Left ventricle myocardium inferior (tissue), 1 donor: ENCODE results near the gene MTCL1. TPM values are rescaled to one million over a fixed set of nuclear protein-coding genes. Genes with fewer than 3 reads are reported as not detected.

Experiments
- DNase-seq: peaks from one replicate; pipeline ENCODE4 v3.0.0-alpha.2; 2020
- H3K27ac ChIP-seq: fragments of 200-600 bp; replicated peaks from 2 replicates; pipeline ENCODE4 v1.8.0; 2021
- H3K27me3 ChIP-seq: fragments of 200-600 bp; 2 replicates; pipeline ENCODE4 v1.8.0; 2021; ENCODE audit warnings: low read depth
- H3K36me3 ChIP-seq: fragments of 200-600 bp; 2 replicates; pipeline ENCODE4 v1.8.0; 2021
- H3K4me1 ChIP-seq: fragments of 200-600 bp; 2 replicates; pipeline ENCODE4 v1.8.0; 2021
- H3K4me3 ChIP-seq: fragments of 200-600 bp; 2 replicates; pipeline ENCODE4 v1.8.0; 2021; ENCODE audit warnings: mild to moderate bottlenecking, moderate library complexity
- H3K9me3 ChIP-seq: fragments of 200-600 bp; replicated peaks from 2 replicates; pipeline ENCODE4 v1.8.0; 2021
- CTCF ChIP-seq: fragments of 200-600 bp; IDR thresholded peaks from 2 replicates; pipeline ENCODE4 v1.8.0; 2021; ENCODE audit warnings: antibody characterized with exemption, mild to moderate bottlenecking, borderline replicate concordance
- intact Hi-C: fragments of 100-400 bp; cut with micrococcal nuclease; formaldehyde crosslinking; loops from one replicate; pipeline ENCODE4 v1.11.0; 2022
- long read RNA-seq: library from polyadenylated mRNA; unstranded; transcript quantifications from one replicate; pipeline ENCODE4 v2.0.0, GENCODE V29; 2021
- total RNA-seq: library from RNA; stranded (reverse); fragmentation: NEBNext Ultra II Directional; extraction: Animal tissue kit (Norgen Biotek cat#: 25700); gene quantifications from one replicate; pipeline ENCODE4 v1.2.1, GENCODE V29; 2021
- donor health status: DM: no; HTN: yes; CAD: no; lungs with severe emphysema.

The MTCL1 gene
- total RNA-seq, result 9.1 TPM
- long read RNA-seq, partial matches to known transcripts, result 7 of 15 reads
- long read RNA-seq, other reads (novel, unspliced or antisense), result 8 of 15 reads

GRCh38 chr18:8705238-8705960 is at the start of gene MTCL1:
Gene MTCL1 (plus strand): TSS chr18:8705556. CDS start chr18:8705661, 105 bp downstream.
- peak within 1 kb of the TSS; percentile 92 for H3K27ac ChIP-seq
- no peaks in the 10 kb centered on the region for H3K9me3 ChIP-seq
- no peaks in the 10 kb centered on the region for H3K36me3 ChIP-seq
- H3K4me1 ChIP-seq, result peaks cover 35% of the 10 kb centered on the region
- peaks cover 15% of the 10 kb centered on the region for H3K27me3 ChIP-seq
- no peak for TF ChIP-seq CTCF
- intact Hi-C loops, result no loop called here
- peak; percentile 25 for DNase-seq
- H3K4me3 ChIP-seq, result peak within 1 kb of the TSS; percentile 74

- no peak for TF ChIP-seq CTCF
- Histone ChIP-seq H3K9me3 (no peaks in the 10 kb centered on the region), H3K4me3 (no peak overlapping the region), H3K4me1 (peaks cover 6% of the 10 kb centered on the region), H3K36me3 (no peaks in the 10 kb centered on the region), H3K27ac (no peak overlapping the region), H3K27me3 (peaks cover 17% of the 10 kb centered on the region)
- no peak for DNase-seq
- intact Hi-C loops, result no loop called here
Observed at GRCh38 chr18:8656232-8656631, 49.1 kb upstream of the MTCL1 start.

GRCh38 chr18:8657050-8657820 is 48.1 kb upstream of the MTCL1 start:
- intact Hi-C loops, result no loop called here
- DNase-seq, result no peak

GRCh38 chr18:8657873-8658470 is 47.4 kb upstream of the MTCL1 start:
- no peak for TF ChIP-seq CTCF

More at GRCh38 chr18:8657050-8657820, 48.1 kb upstream of the MTCL1 start:
- no peak for TF ChIP-seq CTCF
- no peak overlapping the region for H3K4me3 ChIP-seq
- peaks cover 6% of the 10 kb centered on the region for H3K4me1 ChIP-seq
- H3K27ac ChIP-seq, result no peak overlapping the region
- peaks cover 25% of the 10 kb centered on the region for H3K27me3 ChIP-seq
- no peaks in the 10 kb centered on the region for H3K9me3 ChIP-seq
- no peaks in the 10 kb centered on the region for H3K36me3 ChIP-seq

GRCh38 chr18:8658858-8659485 is 46.4 kb upstream of the MTCL1 start:
- H3K27ac ChIP-seq, result no peak overlapping the region
- peaks cover 33% of the 10 kb centered on the region for H3K27me3 ChIP-seq
- intact Hi-C loops, result no loop called here
- H3K36me3 ChIP-seq, result no peaks in the 10 kb centered on the region
- TF ChIP-seq CTCF, result no peak
- H3K4me1 ChIP-seq, result peaks cover 4% of the 10 kb centered on the region
- H3K4me3 ChIP-seq, result no peak overlapping the region
- no peak for DNase-seq
- no peaks in the 10 kb centered on the region for H3K9me3 ChIP-seq

More at GRCh38 chr18:8657873-8658470, 47.4 kb upstream of the MTCL1 start:
- H3K9me3 ChIP-seq, result no peaks in the 10 kb centered on the region
- no peak for DNase-seq
- no peaks in the 10 kb centered on the region for H3K36me3 ChIP-seq
- intact Hi-C loops, result no loop called here
- H3K4me3 ChIP-seq, result no peak overlapping the region
- H3K4me1 ChIP-seq, result peaks cover 6% of the 10 kb centered on the region
- peaks cover 26% of the 10 kb centered on the region for H3K27me3 ChIP-seq
- no peak overlapping the region for H3K27ac ChIP-seq
